Activated CD8-positive, alpha-beta memory T cell treated with anti-CD3 and anti-CD28 coated beads for 24 hours (primary cell): ENCODE results near the gene TMEM217.

Experiments
- DNase-seq: peaks from one replicate; pipeline ENCODE4 v3.0.0-alpha.2; 2020

TMEM217 gene

DNA sequence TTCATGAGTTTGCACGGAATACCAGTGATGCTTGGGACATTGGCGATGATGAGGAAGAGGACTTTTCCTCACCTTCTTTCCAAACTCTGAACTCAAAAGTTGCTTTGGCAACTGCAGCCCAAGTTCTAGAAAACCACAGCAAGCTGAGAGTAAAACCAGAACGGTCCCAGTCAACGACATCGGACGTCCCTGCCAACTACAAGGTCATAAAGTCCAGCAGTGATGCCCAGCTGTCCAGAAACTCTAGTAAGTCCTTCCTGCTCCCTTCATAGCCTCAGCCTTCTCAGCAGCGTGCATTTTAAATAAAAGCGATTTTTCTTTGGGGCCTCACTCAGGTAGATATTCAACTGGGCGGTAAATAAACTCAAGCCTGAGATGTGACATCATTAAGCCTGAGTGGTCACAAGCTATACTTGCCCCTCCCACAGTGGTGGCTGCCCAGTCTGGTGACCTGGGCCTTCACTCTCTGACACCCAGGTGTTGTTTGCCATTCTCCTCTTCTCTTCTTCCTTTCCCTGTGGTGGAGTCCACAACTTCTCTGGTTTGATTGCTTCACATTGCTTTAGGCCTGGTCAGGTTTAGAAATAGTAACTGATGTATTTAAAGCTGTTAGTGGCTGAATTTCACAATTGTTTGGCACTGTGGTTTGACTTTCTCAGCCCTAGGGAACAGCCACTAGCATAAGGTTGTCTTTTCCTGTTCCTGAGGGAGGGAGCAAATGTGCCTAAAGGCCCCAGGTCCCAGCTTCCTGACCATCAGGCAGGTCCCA is 21.6 kb upstream of the TMEM217 start:
- DNase-seq, result no peak

DNA sequence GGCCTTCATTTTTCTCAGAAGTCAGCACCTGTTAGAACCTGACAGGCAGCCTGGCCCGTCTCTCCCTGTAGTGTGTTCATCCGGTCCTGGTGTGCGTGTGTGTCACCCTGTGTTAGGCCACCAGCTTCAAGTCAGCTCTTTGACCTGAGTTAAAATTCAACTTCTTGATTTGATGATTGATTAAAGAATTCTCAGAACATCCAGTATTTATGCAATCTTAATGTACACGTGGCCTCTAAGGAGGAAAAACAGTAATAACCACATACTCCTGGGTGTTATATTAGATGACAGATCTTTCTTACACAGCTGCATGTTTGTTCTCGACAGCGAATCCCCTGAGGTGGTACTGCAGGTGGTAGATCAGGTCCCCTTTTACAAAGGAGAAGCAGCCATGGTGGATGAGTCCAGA is 19.1 kb upstream of the TMEM217 start:
- DNase-seq, result no peak

DNA sequence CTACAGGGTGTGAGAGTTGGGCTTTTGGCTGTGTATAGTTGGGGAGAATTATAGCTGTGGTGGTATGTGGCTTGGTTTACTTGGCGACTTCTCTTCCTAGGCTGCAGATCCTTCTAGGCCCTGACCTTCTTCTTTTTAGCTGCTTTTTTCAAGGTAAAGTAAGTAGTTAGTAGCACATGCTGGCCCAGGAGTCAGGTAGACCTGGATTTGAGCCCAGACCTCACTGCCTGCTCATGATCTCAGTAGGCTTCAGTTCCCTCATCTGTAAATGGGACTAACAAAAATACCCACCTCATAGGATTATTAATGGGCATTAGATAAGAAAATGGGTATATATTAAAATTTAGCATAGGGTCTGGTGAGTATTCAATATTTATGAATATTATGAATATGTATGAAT is 17.4 kb upstream of the TMEM217 start:
- no peak for DNase-seq

DNA sequence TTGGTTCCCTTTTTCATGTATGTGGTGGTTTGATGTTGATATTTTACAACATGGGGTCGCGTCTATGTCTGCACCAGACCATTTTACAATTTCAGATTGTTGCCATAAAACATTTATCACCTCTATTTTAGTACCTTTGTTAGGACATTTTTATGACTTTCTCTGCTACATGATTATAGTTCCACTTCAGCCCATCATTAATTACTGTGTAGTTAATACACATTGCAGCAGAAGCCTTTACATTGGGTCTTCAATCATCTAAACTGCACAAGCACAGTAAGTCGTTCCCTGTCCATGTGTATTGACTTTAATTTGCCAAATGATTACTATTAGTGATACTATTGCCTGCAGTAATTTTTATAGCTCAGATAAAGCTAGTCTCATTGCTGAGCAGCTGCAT is 15.7 kb upstream of the TMEM217 start:
- no peak for DNase-seq

DNA sequence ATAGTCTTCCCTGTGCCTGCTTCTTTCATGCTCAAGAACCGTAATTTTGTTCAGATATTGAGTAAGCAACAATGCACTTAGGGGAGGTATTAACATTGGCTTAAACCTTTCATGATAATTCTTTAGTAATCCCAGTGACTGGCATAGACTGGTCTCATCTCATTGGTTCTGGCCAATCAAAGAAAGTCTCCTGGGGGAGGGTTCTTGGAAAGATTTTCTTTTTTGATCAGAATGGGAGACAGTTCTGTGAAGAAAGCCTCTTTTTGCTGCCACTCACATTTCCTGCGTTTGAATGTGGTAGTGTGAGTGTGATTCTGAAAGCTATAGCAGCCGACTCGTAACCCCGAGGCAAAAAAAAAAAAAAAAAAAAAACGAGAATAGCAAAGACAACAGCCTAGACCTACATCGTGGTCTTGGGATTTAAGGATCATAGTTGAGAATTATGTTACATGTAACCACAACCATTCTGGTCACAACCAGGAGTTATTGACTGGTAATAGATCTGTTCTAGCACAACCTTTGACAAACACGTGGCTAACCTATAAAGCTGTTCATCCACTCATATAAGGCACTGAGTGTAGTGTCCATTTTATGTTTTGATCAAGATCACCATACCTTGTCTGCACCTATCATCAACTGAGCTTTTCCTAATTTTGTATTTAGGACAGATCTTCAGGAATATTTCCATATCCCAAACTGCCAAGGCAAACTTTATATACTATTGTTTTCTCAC is 15.1 kb upstream of the TMEM217 start:
- DNase-seq, result no peak

DNA sequence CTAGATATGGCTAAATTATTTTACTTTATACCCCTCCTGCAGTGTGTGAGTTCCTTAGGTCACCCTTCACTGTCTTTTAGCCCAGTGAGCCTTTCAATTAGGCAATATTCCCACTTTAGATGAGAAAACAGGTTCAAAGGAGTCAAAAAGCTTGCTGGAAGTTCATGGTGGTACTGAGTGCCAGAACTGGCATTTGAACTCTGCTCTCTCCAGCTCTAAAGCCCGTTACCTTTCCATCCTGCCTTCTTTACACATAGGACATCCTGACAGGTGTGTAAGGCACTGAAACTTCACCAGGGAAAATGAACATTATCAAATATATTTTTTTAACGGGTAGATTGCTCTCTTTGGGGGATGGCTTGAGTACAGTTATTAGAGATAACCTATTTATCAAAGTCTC is 11.2 kb upstream of the TMEM217 start:
- DNase-seq, result no peak

DNA sequence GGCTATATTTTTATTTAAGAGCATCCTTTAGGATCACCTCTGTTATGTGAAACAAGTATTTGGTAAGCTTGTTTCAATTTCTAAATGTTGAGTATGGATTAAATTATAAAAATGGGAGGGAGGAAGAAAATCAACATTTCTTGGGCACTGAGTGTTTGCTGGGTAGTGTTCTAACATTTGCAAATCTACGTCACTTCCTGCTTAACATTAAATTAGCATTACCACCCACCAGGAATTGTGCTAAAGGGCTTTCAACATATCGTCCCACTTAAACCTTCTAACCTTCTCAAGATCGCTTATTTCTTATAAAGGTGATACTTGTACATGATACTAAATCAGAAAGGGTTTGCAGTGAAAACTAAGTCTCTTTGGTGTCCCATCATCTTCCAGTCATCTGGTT is 7.9 kb upstream of the TMEM217 start:
- no peak for DNase-seq

DNA sequence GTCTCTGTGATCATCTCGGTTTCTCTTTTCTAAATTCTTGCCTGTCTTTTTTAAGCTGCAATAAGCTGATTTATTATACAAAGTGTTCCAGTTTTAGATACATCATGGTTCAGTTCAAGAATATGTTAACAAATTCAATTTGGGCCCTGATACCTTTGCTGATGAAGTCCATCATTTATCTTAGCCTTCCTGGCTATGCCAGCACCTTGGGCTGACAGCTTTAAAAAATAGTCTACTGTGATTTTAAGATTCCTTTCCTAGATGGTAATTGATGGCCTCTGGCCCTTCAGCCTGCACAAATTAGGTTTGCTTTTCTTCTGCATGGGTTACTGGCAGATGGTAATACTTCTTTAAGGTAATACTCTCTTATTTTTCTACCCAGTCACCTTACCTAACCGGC is 7.1 kb upstream of the TMEM217 start:
- no peak for DNase-seq

DNA sequence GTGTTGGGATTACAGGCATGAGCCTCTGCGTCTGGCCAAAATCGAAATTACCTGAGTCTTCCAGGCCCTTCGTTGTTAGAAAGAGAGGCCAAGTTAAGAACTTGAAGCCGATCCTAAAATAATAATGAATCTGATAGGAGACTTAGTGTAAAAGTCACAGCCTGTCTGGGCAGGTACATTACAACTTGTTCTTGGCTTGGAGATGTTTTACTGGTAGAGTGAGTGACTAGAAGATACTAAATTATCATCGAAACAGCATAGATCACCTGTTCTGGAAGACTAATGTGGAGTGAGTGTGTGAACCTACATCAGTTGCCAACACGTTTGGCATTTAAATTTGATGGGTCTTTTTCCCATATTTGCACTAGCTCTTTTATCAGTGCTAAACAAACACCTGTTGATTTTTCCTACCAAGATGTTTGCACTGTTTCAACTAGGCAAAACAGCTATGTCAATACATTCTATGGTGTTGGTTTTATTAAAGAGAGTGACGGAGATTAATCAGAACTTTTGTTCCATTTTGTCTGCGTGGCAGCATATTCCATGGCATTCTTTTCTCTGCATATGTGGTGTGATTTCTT is 4.6 kb upstream of the TMEM217 start:
- no peak for DNase-seq

DNA sequence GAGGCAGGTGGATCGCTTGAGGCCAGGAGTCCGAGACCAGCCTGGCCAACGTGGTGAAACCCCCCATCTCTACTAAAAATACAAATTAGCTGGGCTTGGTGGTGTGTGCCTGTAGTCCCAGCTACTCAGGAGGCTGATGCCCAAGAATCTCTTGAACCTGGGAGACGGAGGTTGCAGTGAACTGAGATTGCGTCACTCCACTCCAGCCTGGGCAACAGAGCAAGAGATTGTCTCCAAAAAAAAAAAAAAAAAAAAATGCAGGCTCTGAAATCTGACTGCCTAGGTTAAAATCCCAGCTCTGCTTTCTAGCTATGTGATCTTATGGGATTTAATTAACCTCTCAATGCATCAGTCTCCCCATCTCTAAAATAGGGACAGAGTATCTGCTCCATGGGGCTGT is 3.3 kb upstream of the TMEM217 start:
- DNase-seq, result no peak

DNA sequence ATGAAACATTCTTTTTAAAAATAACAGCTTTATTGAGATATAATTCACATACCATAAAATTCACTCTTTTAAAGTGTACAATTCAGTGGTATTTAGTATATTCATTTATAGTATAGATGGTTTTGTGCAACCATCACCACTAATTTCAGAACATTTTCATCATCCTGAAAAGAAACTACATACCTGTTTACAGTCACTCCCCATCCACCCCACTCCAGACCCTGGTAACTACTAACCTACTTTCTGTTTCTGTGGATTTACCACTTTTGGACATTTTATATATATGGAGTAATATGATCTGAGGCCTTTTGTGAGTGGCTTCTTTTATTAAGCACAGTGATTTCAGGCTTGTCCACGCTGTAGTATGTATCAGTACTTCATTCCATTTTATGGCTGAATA is 2.5 kb upstream of the TMEM217 start:
- no peak for DNase-seq

DNA sequence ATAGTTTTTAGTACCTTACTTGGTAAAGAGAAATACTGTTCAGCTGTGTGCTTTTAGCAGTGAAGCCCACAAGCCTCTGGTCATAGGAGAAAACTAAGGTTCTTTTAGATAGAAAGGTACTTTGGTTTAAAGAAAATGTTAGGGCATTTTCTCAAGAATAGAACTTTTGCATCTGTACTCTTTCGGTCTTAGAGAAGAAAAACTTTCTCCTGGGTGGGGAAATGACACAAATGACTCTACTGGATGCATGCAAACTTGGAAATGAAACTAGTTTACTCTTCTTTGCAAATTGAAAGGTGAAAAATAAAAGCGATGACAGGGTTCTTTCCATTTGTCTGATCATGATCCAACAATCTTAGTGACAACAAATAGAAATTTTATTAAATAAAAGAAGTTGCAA is 2.1 kb upstream of the TMEM217 start:
- DNase-seq, result no peak

DNA sequence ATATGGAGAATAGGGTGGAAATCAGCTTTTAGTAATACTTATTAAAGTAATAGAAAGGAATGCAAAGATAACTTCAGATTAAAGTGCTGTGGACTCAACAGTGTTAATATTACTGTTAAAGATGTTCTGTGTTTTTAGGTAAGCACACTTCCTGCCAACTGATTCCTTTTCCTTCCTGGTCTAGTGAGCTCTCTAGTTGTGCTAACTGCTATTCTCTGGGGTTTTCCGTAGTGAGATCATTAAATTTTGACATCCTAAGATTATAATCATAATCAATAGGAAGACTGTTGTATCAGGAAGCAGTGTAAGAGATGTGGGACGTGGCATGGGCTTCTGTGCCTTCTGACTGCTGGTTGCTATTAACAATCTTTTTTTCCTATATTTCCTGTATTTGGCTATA is 1.2 kb upstream of the TMEM217 start:
- no peak for DNase-seq

DNA sequence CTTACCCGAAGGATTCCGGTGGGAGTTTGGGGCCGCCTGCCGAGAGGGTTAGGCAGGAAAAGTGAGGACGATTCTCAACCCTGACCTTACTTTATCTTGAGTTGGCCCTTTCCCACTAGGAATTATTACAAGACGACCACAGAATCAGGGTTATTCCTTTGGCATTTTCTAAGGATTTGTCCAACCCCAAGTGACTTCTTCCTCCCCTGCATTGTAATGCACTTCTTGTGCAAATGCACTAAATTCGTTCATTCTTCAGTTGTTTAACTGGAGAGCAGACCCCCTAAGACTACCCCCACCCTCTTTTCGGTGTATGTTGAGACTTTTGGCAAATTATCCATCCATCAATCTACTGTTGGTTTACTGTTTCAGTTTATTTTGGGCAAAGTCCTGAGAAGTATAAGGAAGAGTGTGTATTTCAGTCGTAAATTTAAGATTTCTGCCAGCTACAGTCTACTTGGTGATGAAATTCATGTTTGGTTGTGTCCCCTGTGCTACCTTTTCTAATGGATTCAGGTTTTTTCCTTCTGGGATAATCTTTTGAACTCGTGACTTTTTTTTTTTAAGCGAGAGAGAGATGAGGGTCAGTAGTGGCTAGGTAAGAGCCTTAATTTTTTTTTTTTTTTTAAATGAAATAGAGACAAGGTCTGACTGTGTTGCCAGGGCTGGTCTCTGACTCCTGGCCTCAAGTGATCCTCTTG is 611 bp upstream of the TMEM217 start:
- DNase-seq, result no peak

DNA sequence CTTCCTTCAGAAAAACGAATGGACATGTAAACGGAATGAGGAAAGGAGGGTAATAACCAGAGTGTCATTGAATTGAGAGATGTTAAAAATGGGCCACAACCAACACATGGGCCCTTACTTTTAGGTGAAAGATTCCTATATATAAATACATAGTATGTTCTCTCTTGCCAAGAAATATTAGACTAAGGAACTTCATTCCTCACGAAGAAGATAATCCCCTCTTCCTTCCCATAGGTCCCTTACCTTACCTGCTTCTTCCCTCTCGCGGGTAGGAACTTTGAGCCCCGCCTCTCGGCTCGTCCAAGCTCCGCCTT is 667 bp downstream of the TMEM217 start:
- DNase-seq, result no peak

DNA sequence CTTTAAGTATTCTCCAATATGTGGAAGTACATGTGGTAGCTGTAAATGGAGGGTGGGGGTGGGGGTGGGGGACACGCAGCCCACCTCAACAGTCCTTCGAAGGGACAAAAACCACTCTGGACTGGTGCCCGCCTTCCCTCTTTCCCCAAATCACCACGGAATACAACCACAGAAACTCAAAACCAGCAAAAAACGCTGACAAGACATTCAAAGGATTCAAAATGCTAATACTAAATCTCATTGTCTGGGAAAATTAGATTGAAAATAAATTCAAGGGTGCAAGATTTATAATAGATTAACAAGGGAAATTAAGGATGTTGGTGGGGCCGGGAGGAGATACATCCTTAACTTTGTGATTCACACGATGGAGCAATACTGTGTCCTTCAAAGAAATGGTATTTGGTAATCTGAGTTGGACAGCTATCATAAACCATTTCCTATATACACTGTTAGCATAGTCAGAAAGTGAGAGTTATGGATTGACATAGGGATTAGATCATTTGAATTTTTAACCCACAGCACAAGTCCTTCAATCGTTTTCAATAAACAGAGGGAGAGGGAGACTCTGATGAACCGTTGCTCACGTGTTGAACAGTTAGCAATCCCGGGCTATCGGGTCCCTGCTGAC is 1.1 kb downstream of the TMEM217 start:
- DNase-seq, result no peak

DNA sequence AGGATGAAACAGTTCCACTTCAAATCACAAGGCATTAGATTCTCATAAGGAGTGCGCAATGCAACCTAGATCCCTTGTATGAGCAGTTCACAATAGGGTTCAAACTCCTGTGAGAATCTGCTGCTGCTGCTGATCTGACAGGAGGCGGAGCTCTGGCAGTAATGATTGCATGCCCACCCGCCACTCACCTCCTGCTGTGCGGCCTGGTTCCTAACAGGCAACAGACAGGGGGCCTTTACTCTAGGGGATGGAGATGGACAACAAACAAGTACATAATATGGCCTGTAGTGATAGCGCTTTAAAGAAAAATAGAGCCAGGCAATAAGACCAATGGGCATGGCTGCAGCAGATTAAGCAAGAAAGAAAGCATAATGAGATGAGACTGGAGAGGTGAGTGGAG is 3.1 kb downstream of the TMEM217 start:
- DNase-seq, result no peak

DNA sequence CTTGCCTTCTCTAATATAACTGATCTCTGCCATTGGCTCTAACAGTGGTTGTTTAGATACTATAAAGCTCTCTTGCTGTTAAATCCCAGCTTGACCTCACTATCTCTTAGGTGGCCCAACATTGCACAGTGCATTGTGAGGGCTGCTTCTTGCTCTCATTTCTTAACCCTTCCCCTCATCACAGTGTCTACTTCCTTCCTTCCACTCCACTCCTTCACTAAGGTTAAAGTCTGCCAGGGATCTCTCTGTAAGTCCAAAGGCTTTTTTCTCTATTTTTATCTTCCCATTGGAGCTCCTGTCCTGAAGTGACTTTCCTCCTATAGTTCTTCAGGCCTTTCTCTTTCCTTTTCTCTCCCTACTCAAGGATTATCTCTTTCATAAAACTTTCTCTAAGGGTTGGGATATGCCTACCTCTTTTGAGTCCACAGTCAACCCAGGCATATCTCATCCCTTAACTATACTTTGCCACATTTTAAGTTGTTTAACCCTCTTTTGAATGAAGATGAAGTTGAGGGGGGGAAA is 4.4 kb downstream of the TMEM217 start:
- DNase-seq, result no peak

DNA sequence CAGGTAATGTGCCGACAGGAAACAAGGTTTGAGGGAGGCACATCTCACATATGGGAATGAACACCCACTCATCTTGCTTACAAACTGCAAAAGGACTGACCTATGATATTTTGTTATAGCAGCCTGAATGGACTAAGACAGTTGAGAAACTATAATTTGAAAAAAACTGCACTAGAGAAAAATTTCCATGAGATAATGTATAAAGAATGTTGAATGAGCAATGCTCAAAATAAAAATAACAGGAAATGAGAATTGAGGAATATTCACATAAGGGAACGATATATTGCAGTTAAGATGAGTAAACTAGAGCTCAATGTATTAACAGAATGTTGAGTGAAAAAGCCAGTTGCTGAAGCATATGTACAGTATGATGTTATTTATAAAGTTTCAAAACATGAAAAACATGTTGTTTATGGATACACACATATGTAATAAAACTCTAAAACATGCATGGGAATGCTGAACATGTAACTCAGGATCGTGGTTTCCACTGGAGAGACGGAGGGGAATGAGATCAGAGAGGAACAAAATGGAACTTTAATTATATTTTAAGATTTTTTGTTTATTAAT is 6.6 kb downstream of the TMEM217 start:
- DNase-seq, result no peak

DNA sequence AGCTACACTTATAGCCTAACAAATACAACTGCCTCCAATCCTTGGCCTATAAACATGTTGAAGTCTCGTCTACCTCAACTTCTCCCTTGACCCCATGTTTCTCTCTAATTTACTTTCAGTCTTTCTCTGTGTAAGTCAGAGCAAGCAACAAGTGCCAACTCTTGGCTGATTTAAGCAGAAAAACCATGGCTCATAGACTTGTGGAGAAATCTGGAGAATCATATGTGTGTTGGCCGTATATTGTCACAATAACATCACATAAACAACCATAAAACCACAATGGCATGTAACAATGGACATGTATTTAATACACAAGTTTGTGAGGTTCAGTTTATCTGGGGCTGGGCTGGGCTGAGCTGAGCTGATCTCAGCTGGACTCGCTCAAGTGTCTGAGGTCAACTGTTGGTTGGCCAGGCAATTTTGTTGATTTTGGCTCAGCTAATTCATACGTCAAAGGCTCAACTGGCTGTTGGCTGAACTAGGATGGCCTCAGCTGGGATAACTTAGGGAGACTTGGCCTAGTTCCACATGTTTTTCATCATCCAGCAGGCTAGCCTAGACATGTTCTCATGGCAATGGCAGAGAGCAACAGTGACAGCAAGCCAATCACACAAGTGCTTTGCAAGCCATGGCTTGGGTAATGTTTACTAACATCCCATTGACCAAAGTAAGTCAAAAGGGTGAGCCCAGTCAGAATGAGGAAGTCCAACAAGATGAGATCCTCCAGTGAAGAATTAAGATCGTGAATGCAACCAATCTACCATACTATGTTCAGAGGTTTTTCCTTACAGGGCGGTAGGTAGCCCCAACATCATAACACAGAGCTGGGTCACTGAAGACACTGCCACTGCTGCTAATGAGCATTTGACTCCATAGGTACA is 13.3 kb downstream of the TMEM217 start:
- no peak for DNase-seq

DNA sequence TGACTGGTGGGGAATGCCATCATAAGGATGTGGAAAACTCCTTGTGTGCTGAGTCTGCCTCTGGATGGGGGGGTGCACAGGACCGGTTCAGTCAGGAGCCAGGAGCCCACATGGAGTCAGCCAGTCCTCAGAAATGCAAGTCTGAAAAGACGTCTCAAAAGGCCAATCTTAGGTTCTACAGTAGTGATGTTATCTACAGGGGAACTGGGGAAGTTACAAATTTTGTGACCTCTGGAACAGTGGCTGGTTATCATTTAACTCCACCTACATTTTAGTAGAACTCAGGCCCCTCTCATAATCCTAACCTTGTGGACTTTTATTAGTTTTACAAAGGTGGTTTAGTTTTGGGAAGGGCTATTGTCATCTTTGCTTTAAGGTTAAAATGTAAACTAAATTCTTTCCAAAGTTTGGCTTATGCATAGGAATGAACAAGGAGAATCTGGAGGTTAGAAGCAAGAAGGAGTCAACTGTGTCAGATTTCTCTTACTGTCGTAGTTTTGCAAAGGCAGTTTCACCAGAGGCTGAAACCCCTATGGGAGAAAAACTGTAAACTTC is 14.1 kb downstream of the TMEM217 start:
- DNase-seq, result no peak
